ENCODE results near the gene AKAP6.

The AKAP6 gene

GRCh38 chr14:32611752-32612151, 282.7 kb downstream of the AKAP6 start:
- no peak for TF ChIP-seq CTCF (IDR thresholded peaks at IDR 0.05; ENCODE audit: low read length)
- no peak for TF ChIP-seq EZH2 (IDR thresholded peaks at IDR 0.05; ENCODE audit: borderline replicate concordance, low read length)
- Histone ChIP-seq H3K9me3 (ENCODE audit: low read length) (no peaks in the 10 kb centered on the region), H4K20me1 (ENCODE audit: insufficient read depth, low read length) (no peaks in the 10 kb centered on the region), H2AFZ (ENCODE audit: low read length) (no peak overlapping the region), H3K79me2 (ENCODE audit: insufficient read depth, low read length) (no peaks in the 10 kb centered on the region), H3K9me2 (ENCODE audit: low read depth, low read length) (no peaks in the 10 kb centered on the region), H3K4me3 (ENCODE audit: low read depth, low read length, poor library complexity, severe bottlenecking) (no peak overlapping the region), H3K36me3 (ENCODE audit: insufficient read depth, low read length) (no peaks in the 10 kb centered on the region), H3K4me2 (ENCODE audit: low read length) (no peak overlapping the region), H3K9ac (ENCODE audit: low read length) (no peak overlapping the region), H3K27ac (ENCODE audit: low read depth, low read length, poor library complexity, severe bottlenecking) (no peak overlapping the region), H3F3A (ENCODE audit: insufficient read depth, low read length) (no peaks in the 10 kb centered on the region), H3K27me3 (ENCODE audit: insufficient read depth, low read length) (no peaks in the 10 kb centered on the region), H3K4me1 (ENCODE audit: insufficient read depth, low read length, severe bottlenecking) (no peaks in the 10 kb centered on the region)

DNA sequence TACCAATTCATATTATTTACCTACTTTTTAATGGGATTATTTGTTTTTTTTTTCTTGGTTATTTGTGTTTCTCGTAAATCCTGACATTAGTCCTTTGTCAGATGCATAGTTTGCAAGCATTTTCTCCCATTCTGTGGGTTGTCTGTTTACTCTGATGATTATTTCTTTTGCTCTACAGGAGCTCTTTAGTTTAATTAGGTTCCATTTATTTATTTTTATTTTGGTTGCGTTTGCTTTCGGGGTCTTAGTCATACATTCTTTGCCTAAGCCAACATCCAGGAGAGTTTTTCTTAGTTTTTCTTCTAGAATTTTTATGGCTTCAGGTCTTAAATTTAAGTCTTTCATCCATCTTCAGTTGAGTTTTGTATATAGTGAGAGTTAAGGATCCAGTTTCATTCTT, 289.9 kb downstream of the AKAP6 start:
- no peak overlapping the region for H3K27ac ChIP-seq (ENCODE audit: low read depth, low read length, poor library complexity, severe bottlenecking)
- H3K27me3 ChIP-seq (ENCODE audit: insufficient read depth, low read length), result no peaks in the 10 kb centered on the region
- TF ChIP-seq EZH2 (IDR thresholded peaks at IDR 0.05; ENCODE audit: borderline replicate concordance, low read length), result no peak
- no peak for TF ChIP-seq CTCF (IDR thresholded peaks at IDR 0.05; ENCODE audit: low read length)
- no peaks in the 10 kb centered on the region for H3F3A ChIP-seq (ENCODE audit: insufficient read depth, low read length)
- H3K9me3 ChIP-seq (ENCODE audit: low read length), result no peaks in the 10 kb centered on the region
- no peaks in the 10 kb centered on the region for H4K20me1 ChIP-seq (ENCODE audit: insufficient read depth, low read length)
- no peak overlapping the region for H3K4me3 ChIP-seq (ENCODE audit: low read depth, low read length, poor library complexity, severe bottlenecking)
- no peak overlapping the region for H3K9ac ChIP-seq (ENCODE audit: low read length)
- H2AFZ ChIP-seq (ENCODE audit: low read length), result no peak overlapping the region
- H3K36me3 ChIP-seq (ENCODE audit: insufficient read depth, low read length), result no peaks in the 10 kb centered on the region
- H3K79me2 ChIP-seq (ENCODE audit: insufficient read depth, low read length), result no peaks in the 10 kb centered on the region
- H3K4me2 ChIP-seq (ENCODE audit: low read length), result no peak overlapping the region
- H3K9me2 ChIP-seq (ENCODE audit: low read depth, low read length), result no peaks in the 10 kb centered on the region
- no peaks in the 10 kb centered on the region for H3K4me1 ChIP-seq (ENCODE audit: insufficient read depth, low read length, severe bottlenecking)

- Histone ChIP-seq H4K20me1 (ENCODE audit: insufficient read depth, low read length) (no peaks in the 10 kb centered on the region), H3K4me3 (ENCODE audit: low read depth, low read length, poor library complexity, severe bottlenecking) (no peak overlapping the region), H3K79me2 (ENCODE audit: insufficient read depth, low read length) (no peaks in the 10 kb centered on the region), H3K9ac (ENCODE audit: low read length) (no peak overlapping the region), H3K36me3 (ENCODE audit: insufficient read depth, low read length) (no peaks in the 10 kb centered on the region), H3F3A (ENCODE audit: insufficient read depth, low read length) (no peaks in the 10 kb centered on the region), H3K9me3 (ENCODE audit: low read length) (no peaks in the 10 kb centered on the region), H3K9me2 (ENCODE audit: low read depth, low read length) (no peaks in the 10 kb centered on the region), H3K4me2 (ENCODE audit: low read length) (no peak overlapping the region), H3K4me1 (ENCODE audit: insufficient read depth, low read length, severe bottlenecking) (no peaks in the 10 kb centered on the region), H2AFZ (ENCODE audit: low read length) (no peak overlapping the region), H3K27me3 (ENCODE audit: insufficient read depth, low read length) (no peaks in the 10 kb centered on the region), H3K27ac (ENCODE audit: low read depth, low read length, poor library complexity, severe bottlenecking) (no peak overlapping the region)
- no peak for TF ChIP-seq CTCF (IDR thresholded peaks at IDR 0.05; ENCODE audit: low read length)
- no peak for TF ChIP-seq EZH2 (IDR thresholded peaks at IDR 0.05; ENCODE audit: borderline replicate concordance, low read length)
These were observed 291.2 kb downstream of the AKAP6 start for GRCh38 chr14:32620303-32620702.
